Cortex of kidney (tissue), 1 donor: ENCODE measurements around the gene EIF3I.
"Not testable (repeated sequence)": the region's sequence is repeated elsewhere in the genome, so short reads cannot be mapped to it uniquely, and the experiment has no call there.

ENCODE experiments used
- DNase-seq: peaks from one replicate; lab custom pipeline; 2025; lab: John Stamatoyannopoulos, UW

Gene EIF3I

GRCh38 chr1:32232558-32233304 is 10.5 kb downstream of the EIF3I start:
- no peak for DNase-seq

GRCh38 chr1:32234792-32235191 is 12.6 kb downstream of the EIF3I start:
- no peak for DNase-seq

GRCh38 chr1:32239337-32239736 is 17.1 kb downstream of the EIF3I start:
- DNase-seq, result no peak

- no peak for DNase-seq
Observed at GRCh38 chr1:32239790-32240139, 17.6 kb downstream of the EIF3I start.

GRCh38 chr1:32240140-32240951 is 18.1 kb downstream of the EIF3I start:
- DNase-seq, result no peak

GRCh38 chr1:32241001-32241763 is 19.0 kb downstream of the EIF3I start:
- DNase-seq, result no peak

- no peak for DNase-seq
Observed at GRCh38 chr1:32242341-32242851, 20.2 kb downstream of the EIF3I start.

GRCh38 chr1:32246888-32247273 is 24.7 kb downstream of the EIF3I start, which contains the start of gene FAM167B:
Gene FAM167B, plus strand, starts transcription at chr1:32247222. Its CDS starts 200 bp downstream, at chr1:32247422.
- DNase-seq, result no peak

- no peak for DNase-seq
Observed at GRCh38 chr1:32247452-32247851, 25.2 kb downstream of the EIF3I start.

- no peak for DNase-seq
Observed at GRCh38 chr1:32247983-32248889, 26.0 kb downstream of the EIF3I start.

- no peak for DNase-seq
Observed at GRCh38 chr1:32249831-32250525, 27.8 kb downstream of the EIF3I start.

GRCh38 chr1:32250893-32251716 is 28.9 kb downstream of the EIF3I start, which contains the start of gene LCK:
Gene LCK, plus strand, starts transcription at chr1:32251265. Its CDS starts 23,065 bp downstream, at chr1:32274330.
- no peak for DNase-seq

- no peak for DNase-seq
Observed at GRCh38 chr1:32255072-32256071, 33.2 kb downstream of the EIF3I start.

- DNase-seq, result no peak
Observed at GRCh38 chr1:32256473-32257226, 34.4 kb downstream of the EIF3I start.

- no peak for DNase-seq
Observed at GRCh38 chr1:32257227-32257508, 35.0 kb downstream of the EIF3I start.

GRCh38 chr1:32263236-32263593 is 41.0 kb downstream of the EIF3I start:
- not testable (repeated sequence) for DNase-seq

GRCh38 chr1:32263744-32264143 is 41.5 kb downstream of the EIF3I start:
- DNase-seq, result no peak

- DNase-seq, result no peak
Observed at GRCh38 chr1:32265846-32266245, 43.6 kb downstream of the EIF3I start.
